ENCODE measurements around the gene DDIT3.

DDIT3 gene

GRCh38 chr12:57546438-57547287, 26.3 kb upstream of the DDIT3 start, which contains the start of gene DCTN2:
TSS of gene DCTN2 (minus strand) at chr12:57547192. CDS start at chr12:57547063, 129 bp downstream.
- peak; percentile 97 for DNase-seq

GRCh38 chr12:57545809-57546437, 25.6 kb upstream of the DDIT3 start:
- DNase-seq: no peak

- no peak for DNase-seq
These were observed 23.3 kb upstream of the DDIT3 start for GRCh38 chr12:57543581-57543980.

- DNase-seq: no peak
These were observed 21.4 kb upstream of the DDIT3 start for GRCh38 chr12:57541717-57542116.

- DNase-seq: no peak
These were observed 20.7 kb upstream of the DDIT3 start for GRCh38 chr12:57541001-57541400.

DNA sequence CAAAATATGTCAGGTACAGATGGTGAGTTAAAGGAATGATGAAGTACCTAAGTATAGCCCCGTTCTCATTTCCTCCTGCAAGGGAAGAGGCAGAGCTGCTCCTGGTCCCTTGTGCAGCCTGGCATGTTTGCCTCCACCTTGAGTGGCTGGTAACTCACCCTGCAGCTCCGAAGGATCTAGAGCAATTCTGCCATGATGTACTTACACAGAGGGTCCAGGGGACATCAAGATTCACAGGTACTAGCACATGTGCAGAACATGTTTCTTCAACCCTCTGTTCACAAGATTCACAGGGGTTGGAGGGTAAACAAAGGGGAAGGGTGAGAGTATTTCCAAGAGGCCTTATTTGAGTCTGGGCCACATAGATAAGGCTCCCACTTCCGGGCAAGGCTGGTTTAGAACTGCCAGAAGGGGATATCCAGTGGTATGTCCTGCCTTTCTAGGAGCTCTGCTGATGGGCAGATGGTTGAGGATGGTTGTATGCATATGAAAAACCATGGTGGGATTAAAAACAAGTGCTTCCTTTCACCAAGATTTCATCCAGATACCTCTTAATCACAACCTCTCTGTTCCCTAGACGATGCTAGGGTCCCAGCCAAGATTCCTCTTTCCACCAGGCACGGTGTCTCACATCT, 18.9 kb upstream of the DDIT3 start:
- no peak for DNase-seq

DNA sequence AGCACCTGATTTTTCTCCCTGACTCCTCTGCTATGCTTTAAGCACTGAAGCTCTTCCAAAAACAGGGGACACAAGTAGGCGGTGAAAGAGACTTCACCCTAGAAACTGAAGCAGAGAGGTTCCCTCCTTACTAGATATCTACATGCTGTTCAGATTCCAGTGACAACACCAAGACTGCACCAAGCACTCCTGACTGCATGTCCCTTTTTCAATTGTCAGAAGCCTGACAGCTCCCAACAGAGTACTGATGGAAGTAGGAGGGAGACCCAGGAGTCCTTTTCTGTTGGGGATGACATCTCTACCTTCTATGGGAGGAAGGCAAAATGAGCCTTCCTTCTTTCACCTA, 16.3 kb upstream of the DDIT3 start:
- no peak for DNase-seq

DNA sequence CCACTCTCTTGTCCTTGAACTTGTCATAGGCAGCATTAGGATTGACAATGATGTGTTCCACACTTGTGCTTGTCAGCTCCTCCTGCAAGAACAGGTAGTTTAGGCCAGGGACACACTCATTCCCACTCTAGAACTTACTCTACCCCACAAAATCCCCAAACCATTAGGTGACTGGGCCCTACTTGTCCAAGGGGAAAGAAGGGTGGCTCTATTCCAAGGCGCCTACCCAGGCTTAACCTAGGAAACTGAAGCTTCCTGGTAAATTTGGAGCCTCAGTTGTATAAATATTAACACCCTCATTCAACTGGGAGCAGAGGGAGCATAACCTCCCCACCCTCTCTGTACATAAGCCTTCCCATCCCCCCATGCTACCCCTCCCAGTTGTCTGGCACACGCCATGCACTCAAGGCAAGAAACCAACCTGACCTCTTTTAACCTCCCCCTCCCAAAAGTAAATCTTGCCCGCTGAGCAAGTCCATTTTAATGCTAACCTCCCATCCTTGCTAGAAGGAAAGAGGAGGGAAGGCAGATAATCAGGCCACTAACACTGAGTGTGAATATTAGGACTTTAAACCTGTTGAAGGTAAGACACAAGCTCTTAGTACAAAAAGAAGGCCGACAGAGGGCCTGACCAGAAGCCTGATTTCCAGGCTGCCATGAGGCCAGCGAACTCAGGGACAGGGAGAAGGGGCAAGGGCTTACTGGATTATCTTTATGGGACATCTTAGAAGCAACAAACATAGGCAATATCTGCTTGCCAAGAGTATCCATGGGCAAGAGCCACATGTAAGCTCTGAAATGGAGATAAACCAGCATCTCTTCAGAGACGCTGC, 15.7 kb upstream of the DDIT3 start:
- DNase-seq: no peak

DNA sequence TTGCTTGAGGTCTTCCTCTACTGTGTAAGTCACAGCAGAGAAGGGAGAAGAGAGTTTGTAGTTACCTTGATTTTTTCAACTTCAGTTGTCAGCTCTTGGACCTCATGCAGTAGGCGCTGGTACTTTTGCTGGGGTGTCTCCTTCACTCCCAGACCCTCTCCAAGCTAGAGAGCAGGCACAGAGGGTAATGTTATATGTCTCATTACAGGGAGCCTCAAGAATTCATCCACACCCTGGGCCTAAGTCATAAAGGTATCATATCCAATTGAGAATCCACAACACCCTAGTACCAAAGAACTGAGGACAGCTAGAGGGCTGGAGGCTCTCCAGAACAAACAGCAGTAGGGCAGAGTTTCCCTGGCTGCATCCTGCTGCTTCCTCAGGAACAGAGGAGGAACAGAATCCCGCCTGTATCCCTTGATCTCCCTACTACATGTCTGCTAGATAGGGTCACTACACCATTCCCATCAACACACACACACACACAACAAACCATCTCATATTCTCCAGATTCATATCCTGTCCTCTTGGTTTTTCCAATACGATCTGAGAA, 14.8 kb upstream of the DDIT3 start:
- DNase-seq: no peak

DNA sequence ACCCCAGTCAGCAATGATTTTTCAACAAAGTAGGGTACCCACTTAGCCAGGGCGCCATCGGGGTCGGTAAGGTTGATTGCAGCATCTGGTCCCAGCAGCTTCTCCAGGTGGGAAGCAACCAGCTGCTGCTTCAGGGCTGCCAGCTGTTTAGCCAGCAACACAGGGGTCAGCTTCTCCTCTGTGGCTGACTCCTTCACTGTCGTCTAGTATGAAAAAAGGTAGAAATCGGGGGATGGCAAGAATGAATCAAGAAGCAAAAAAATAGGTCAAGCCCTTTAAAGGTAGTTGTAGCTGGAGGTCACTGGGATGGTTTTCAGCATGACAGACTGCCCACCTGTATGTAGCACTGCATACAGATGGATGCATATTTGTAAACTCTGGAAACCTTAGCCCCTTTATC, 13.9 kb upstream of the DDIT3 start:
- no peak for DNase-seq

DNA sequence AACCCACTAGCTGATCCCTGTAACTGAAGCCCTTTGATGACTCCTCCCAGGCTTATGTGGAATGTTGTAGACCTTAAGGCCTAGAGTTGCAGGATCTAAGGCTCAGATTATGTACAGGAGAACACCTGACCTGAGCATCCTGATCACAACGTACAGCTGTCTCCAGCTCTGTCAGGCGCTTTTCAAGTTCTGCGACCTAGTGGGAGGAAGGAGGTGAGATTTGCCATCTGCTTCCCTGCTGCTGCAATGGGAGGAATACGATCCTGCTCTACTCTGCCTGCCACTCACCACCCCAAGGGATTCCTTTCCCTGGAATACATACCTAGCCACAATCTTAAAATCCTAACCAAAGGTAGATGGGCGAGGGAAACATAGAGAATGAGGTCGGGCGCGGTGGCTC, 12.8 kb upstream of the DDIT3 start:
- no peak for DNase-seq

DNA sequence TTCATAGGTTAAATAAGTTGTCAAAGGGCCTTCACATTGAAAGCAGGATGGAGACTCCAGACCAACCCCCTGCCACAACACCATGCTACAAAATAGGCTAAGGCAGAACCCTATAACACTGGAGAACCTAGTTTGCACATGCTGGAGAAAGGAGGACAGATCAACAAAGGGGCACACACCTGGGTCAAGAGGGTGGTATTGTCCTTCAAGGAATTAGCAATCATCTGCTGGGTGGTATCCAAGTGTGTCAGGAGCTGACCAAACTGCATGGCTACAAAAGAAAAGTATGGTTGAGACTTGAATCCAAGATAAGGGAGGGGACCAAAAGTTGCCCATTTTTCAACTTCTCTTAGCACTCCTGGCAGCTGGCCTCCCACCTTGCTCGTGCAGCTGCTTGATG, 11.5 kb upstream of the DDIT3 start:
- no peak for DNase-seq

GRCh38 chr12:57530396-57531142, 10.3 kb upstream of the DDIT3 start:
- DNase-seq: no peak

GRCh38 chr12:57529831-57530230, 9.5 kb upstream of the DDIT3 start:
- no peak for DNase-seq

DNA sequence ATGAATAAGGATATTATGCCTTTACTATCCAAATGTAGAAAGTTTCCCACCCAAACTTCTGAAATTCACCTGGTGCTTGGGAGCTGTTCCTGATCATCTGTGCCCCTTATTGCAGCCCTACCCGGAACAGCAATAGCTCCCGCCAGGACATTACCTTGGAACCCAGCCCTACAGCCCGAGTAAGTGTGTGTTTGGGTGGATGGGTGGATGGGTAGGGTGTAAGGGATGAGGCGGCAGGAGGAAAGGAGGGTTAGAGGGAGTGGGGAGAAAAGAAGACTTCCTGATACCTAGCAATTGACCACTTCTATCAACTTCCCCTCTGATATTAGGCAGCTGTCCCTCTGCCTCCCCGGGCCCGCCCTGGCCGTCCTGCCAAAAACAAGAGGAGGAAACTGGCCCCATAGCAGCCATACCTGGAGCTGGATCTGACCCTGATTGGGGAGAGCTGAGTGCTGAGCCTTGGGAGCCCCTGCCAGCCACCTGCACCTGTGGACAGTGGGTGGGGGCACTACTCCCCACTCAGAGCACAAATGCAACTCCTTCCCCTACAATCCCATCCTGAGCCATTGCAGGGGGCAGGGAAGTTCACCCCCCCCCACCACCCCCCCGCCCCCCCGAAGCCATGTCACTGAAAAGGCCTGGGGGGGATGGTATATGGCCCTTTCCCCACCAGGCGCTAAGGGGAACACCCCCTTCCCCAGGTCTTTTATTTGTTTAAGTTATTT, 8.7 kb upstream of the DDIT3 start:
- no peak for DNase-seq

DNA sequence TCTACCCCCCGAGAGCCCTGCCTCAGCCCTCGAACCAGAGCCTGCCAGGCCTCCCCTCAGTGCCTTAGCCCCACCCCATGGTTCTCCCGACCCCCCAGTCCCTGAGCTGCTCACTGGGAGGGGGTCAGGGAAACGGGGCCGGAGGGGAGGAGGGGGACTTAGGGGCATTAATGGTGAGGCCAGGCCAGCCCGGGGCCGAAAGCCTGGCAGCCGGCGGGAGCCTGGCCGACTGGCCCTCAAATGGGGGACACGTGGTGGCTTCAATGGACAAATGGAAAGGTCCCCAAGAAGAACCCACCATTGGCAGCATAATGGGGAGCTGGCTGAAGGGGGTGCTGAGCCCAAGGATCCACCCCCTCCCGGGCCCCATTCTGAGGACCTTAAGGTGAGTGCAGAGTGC, 7.9 kb upstream of the DDIT3 start:
- no peak for DNase-seq

- DNase-seq: no peak
These were observed 6.9 kb upstream of the DDIT3 start for GRCh38 chr12:57527184-57527583.

DNA sequence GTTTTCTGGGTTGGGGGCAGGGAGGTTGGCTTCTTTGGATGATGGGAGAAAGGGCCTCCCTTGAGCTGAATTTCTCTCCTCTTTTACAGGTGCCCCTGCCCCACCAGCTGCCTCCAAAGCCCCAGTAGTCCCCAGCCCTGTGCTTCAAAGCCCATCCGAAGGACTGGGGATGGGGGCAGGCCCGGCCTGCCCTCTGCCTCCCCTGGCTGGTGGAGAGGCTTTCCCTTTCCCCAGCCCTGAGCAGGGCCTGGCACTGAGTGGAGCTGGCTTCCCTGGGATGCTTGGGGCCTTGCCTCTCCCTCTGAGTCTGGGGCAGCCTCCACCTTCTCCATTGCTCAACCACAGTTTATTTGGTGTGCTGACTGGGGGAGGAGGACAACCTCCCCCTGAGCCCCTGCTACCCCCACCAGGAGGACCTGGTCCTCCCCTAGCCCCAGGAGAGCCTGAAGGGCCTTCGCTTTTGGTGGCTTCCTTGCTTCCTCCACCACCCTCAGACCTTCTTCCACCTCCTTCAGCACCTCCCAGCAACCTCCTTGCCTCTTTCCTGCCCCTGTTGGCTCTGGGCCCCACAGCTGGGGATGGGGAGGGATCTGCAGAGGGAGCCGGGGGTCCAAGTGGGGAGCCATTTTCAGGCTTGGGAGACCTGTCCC, 6.3 kb upstream of the DDIT3 start:
- no peak for DNase-seq

DNA sequence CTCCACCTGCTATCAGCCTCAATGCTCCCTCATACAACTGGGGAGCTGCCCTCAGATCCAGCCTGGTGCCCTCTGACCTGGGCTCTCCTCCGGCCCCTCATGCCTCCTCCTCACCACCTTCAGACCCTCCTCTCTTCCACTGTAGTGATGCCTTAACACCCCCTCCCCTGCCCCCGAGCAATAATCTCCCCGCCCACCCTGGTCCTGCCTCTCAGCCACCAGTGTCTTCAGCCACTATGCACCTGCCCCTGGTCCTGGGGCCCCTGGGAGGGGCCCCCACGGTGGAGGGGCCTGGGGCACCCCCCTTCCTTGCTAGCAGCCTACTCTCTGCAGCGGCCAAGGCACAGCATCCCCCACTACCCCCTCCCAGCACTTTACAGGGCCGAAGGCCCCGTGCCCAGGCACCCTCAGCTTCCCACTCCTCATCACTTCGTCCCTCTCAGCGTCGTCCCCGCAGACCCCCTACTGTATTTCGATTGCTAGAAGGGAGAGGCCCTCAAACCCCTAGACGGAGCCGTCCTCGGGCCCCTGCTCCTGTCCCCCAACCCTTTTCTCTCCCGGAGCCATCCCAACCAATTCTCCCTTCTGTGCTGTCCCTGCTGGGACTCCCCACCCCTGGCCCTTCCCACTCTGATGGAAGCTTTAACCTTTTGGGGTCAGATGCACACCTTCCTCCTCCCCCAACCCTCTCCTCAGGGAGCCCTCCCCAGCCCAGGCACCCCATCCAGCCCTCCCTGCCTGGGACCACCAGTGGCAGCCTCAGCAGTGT, 5.5 kb upstream of the DDIT3 start:
- DNase-seq: no peak

All from CD4-positive, alpha-beta T cell treated with Interleukin-15 for 1 hour (primary cell).